ENCODE results near the gene FXYD2. TPM values are rescaled to one million over a fixed set of nuclear protein-coding genes. Genes with fewer than 3 reads are reported as not detected.

FXYD2 gene
- total RNA-seq, 2 experiments from 2014 or later = 1.7 to 2.1 TPM

DNA sequence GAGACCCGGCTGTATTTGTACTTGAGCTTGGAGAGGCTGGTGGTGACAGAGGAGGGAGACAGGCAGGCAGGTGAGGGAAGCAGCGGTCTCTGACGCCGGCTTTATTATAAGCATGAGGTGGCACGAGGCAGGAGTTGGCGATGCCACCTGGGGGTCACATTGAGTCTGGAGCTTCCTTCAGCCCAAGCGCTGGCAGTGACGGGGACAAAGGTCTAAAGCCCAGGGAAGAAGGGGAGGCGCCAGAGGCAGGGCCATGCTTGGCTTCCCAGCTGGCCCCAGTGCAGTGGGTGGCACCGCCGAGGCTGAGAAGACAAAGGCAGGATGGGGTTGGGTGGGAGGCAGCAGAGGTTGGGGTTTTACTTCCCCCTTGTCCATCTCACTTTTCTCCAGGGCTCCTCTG lies 4.5 kb downstream of the FXYD2 start:
- Histone ChIP-seq H3K27me3 (ENCODE audit: control insufficient read depth in 1 of 2, insufficient read depth in 2 of 2, low read length in 2 of 2) (no peaks in the 10 kb centered on the region), H3K9me3 (ENCODE audit: control insufficient read depth in 1 of 2, insufficient read depth in 1 of 2, low read length in 2 of 2) (no peaks in the 10 kb centered on the region)

DNA sequence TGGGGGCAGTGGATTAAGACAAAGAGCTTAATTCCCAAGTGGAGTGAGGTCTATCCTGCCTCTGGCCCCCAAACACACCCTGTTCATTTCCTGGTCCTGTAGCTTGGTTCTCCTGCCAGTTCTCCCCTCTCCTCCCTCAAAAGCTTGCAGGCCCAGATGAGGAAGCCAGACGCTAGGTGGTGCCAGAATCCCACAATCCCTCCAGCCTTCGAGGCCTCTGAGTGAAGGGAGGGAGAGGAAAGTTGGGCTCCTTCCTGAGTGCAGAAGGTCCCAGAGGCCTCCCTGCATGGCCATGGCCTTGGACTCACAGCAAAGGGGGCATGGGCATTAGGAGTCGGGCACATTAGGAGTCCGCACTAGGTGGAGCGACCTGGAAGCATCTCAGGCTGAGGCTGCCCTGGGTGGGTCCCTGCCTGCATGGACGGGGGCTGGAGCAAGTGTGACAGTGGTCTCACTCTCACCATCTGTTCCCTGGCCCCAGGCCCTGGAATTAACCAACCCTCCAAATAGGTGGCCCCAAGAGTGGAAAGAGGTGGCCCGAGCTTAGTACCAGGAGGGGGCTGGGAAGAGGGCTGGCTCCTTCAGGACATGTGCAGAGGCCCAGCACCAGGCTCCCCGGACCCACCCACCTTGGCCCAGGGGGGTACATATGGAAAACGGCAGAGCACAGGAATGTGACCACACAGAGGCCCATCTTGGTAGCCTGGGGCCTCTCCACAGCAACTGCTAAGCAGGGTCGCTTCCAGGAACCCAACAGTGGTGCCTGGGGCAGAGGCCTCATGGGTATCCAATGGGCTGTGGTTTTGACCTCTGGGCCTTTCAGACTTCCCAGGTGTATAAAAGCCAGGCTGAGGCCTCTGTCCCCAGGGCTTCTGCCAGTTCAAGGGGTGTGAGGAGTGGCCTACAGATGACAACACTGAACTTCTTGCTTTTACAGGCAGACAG lies 5.2 kb downstream of the FXYD2 start:
- H3K27ac ChIP-seq (ENCODE audit: low read depth in 1 of 2, low read length in 2 of 2) = no peak overlapping the region
- DNase-seq (peak in 2 of 14 experiments; percentile 47 to 53), ATAC-seq (ENCODE audit: poor library complexity) (no peak)
- ChIA-PET CTCF (interaction anchor here (0.7 to 4.4 kb wide), 3 partner anchors 13 to 393 kb away, joined by 3 to 98 read pairs (median 3); no protein-coding TSS in a partner anchor), POLR2A (interaction anchor here (2.3 kb wide), 1 partner anchor 11 kb away, joined by 15 read pairs; no protein-coding TSS in a partner anchor)
- Mint-ChIP-seq H3K36me3 (ENCODE audit: low read depth) (no peaks in the 10 kb centered on the region), H3K27ac (no peak overlapping the region), H3K4me1 (ENCODE audit: low read depth) (peaks cover 56% of the 10 kb centered on the region), H3K27me3 (no peaks in the 10 kb centered on the region), H3K4me3 (no peak overlapping the region), H3K9me3 (no peaks in the 10 kb centered on the region)
- H3K27me3 ChIP-seq (ENCODE audit: control insufficient read depth in 1 of 2, insufficient read depth in 2 of 2, low read length in 2 of 2) = no peaks in the 10 kb centered on the region
- intact Hi-C loops (cut with DNase I, micrococcal nuclease) = loop anchor here in 1 of 2 experiments (5.0 to 10.0 kb wide), 3 partner anchors 133 to 395 kb away; partner anchors contain the start of gene IL10RA
- H3K4me1 ChIP-seq (ENCODE audit: insufficient read depth, low read length) = peaks cover 81% of the 10 kb centered on the region
- no peaks in the 10 kb centered on the region for H3K9me3 ChIP-seq (ENCODE audit: control insufficient read depth in 1 of 2, insufficient read depth in 1 of 2, low read length in 2 of 2)
- no peak overlapping the region for H3K4me3 ChIP-seq (ENCODE audit: low read length)
- TF ChIP-seq, protein P1, sequence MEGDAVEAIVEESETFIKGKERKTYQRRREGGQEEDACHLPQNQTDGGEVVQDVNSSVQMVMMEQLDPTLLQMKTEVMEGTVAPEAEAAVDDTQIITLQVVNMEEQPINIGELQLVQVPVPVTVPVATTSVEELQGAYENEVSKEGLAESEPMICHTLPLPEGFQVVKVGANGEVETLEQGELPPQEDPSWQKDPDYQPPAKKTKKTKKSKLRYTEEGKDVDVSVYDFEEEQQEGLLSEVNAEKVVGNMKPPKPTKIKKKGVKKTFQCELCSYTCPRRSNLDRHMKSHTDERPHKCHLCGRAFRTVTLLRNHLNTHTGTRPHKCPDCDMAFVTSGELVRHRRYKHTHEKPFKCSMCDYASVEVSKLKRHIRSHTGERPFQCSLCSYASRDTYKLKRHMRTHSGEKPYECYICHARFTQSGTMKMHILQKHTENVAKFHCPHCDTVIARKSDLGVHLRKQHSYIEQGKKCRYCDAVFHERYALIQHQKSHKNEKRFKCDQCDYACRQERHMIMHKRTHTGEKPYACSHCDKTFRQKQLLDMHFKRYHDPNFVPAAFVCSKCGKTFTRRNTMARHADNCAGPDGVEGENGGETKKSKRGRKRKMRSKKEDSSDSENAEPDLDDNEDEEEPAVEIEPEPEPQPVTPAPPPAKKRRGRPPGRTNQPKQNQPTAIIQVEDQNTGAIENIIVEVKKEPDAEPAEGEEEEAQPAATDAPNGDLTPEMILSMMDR (IDR thresholded peaks at IDR 0.05) = no peak
- no peaks in the 10 kb centered on the region for H3K36me3 ChIP-seq (ENCODE audit: insufficient read depth, low read length)

More for the DNA sequence above, 4.5 kb downstream of the FXYD2 start:
- Mint-ChIP-seq H3K4me3 (no peak overlapping the region), H3K9me3 (no peaks in the 10 kb centered on the region), H3K27me3 (no peaks in the 10 kb centered on the region), H3K36me3 (ENCODE audit: low read depth) (no peaks in the 10 kb centered on the region), H3K4me1 (ENCODE audit: low read depth) (peaks cover 50% of the 10 kb centered on the region), H3K27ac (no peak overlapping the region)
- ChIA-PET CTCF (no interaction called here), POLR2A (no interaction called here)
- Histone ChIP-seq H3K4me1 (ENCODE audit: insufficient read depth, low read length) (peaks cover 79% of the 10 kb centered on the region), H3K27ac (ENCODE audit: low read depth in 1 of 2, low read length in 2 of 2) (no peak overlapping the region), H3K36me3 (ENCODE audit: insufficient read depth, low read length) (no peaks in the 10 kb centered on the region), H3K4me3 (ENCODE audit: low read length) (no peak overlapping the region)
- TF ChIP-seq, protein P1 (IDR thresholded peaks at IDR 0.05) = no peak
- ATAC-seq (ENCODE audit: poor library complexity) (no peak), DNase-seq (no peak)
- intact Hi-C loops (cut with DNase I, micrococcal nuclease) = loop anchor here in 1 of 2 experiments (5.0 kb wide), 1 partner anchor 132 kb away; no protein-coding TSS in a partner anchor

DNA sequence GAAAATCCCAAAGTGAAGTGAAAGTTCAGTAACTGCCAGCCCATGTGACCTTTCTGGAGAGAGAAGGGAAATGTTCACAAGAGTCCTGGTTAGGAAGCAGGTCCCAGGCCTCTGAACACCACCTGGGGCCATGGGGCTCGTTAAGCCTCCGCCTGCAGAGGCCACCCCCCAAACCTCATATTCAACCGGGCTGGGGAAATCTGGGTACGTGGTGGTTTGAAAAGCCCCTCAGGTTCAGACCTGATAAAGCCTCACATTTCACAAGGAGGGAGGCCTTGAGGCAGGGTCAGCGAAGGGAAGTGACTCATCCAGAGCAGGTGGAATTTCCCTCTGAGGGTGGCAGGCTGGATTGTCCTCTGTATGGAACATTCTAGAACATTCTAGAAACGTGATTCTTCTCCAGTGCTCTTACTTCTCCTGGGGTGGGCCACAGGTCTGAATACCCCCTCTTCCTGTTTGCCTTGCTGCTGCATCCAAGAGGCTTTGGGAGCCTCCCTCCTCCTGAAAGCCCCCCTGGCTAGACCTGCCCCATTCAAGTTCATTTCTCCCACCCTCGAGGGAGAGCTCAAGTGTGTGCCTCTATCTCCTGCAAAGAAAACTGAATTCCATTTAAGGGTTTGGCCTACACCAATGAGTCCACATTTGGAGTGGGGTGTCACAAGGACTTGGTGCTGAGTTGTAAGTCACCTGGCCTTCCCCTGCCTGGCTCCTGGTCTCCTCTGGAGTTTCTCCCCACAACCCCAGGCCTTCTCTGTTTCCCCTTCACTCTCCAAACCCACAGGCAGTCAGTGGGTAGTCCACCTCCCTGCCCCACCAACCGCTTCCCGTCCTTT lies 6.3 kb downstream of the FXYD2 start:
- no peaks in the 10 kb centered on the region for H3K36me3 Mint-ChIP-seq (ENCODE audit: low read depth)
- Histone ChIP-seq H3K27me3 (ENCODE audit: control insufficient read depth in 1 of 2, insufficient read depth in 2 of 2, low read length in 2 of 2) (no peaks in the 10 kb centered on the region), H3K27ac (ENCODE audit: low read depth in 1 of 2, low read length in 2 of 2) (peak overlapping the region in 1 of 2 donors; percentile 24), H3K4me3 (ENCODE audit: low read length) (no peak overlapping the region), H3K4me1 (ENCODE audit: insufficient read depth, low read length) (peaks cover 74% of the 10 kb centered on the region), H3K36me3 (ENCODE audit: insufficient read depth, low read length) (no peaks in the 10 kb centered on the region), H3K9me3 (ENCODE audit: control insufficient read depth in 1 of 2, insufficient read depth in 1 of 2, low read length in 2 of 2) (no peaks in the 10 kb centered on the region)
- no peaks in the 10 kb centered on the region for H3K27me3 Mint-ChIP-seq
- H3K9me3 Mint-ChIP-seq = no peaks in the 10 kb centered on the region
- ChIA-PET CTCF (interaction anchor here (0.7 to 4.4 kb wide), 15 partner anchors 10 to 392 kb away, joined by 3 to 98 read pairs (median 3); no protein-coding TSS in a partner anchor), POLR2A (interaction anchor here (0.7 to 2.3 kb wide), 4 partner anchors 10 to 233 kb away, joined by 3 to 15 read pairs (median 6); no protein-coding TSS in a partner anchor)
- peaks cover 55% of the 10 kb centered on the region for H3K4me1 Mint-ChIP-seq (ENCODE audit: low read depth)
- H3K4me3 Mint-ChIP-seq = peak overlapping the region; percentile 11
- peak overlapping the region; percentile 87 for H3K27ac Mint-ChIP-seq
- ATAC-seq (ENCODE audit: poor library complexity) (no peak), DNase-seq (peak in 5 of 14 experiments; percentile 13 to 86 (median 49))
- TF ChIP-seq, protein P1 (IDR thresholded peaks at IDR 0.05) = peak; percentile 38
- intact Hi-C loops (cut with DNase I, micrococcal nuclease) = loop anchor here in 1 of 2 experiments (5.0 to 10.0 kb wide), 2 partner anchors 169 to 393 kb away; partner anchors contain the start of gene IL10RA
